HepG2 (cell line): ENCODE results near the gene KIZ. TPM values are rescaled to one million over a fixed set of nuclear protein-coding genes. Genes with fewer than 3 reads are reported as not detected.
A peak's percentile ranks its signal among the peaks of the same experiment; 100 is the strongest.

Source experiments
- ATF7-NPFF ChIP-seq: sonication (generic); formaldehyde crosslinking; IDR thresholded peaks from 2 replicates; pipeline ENCODE4 v1.8.1; 2023; ENCODE audit warnings: mild to moderate bottlenecking, low read depth, missing genetic modification reagents, moderate library complexity
- E2F1 ChIP-seq: sonication (generic); formaldehyde crosslinking; IDR thresholded peaks from 2 replicates; pipeline ENCODE4 v1.5.0; 2020; ENCODE audit warnings: missing genetic modification reagents
- GATA4 ChIP-seq: sonication (generic); IDR thresholded peaks from 2 replicates; pipeline ENCODE4 v1.6.1; 2016; ENCODE audit warnings: antibody characterized with exemption, low read depth, borderline replicate concordance
- HNRNPH1 ChIP-seq: fragments of 200-400 bp; formaldehyde crosslinking; optimal IDR thresholded peaks from 2 replicates; pipeline ENCODE3; 2017; ENCODE audit warnings: mild to moderate bottlenecking, low read depth, low read length
- KLF11 ChIP-seq: IDR thresholded peaks from 2 replicates; pipeline ENCODE4 v1.6.1; 2016; ENCODE audit warnings: missing compliant biosample characterization
- KLF13 ChIP-seq: sonication (generic); formaldehyde crosslinking; IDR thresholded peaks from 2 replicates; pipeline ENCODE4 v1.4.0; 2020; ENCODE audit warnings: mild to moderate bottlenecking, missing genetic modification reagents
- MXD4 ChIP-seq: IDR thresholded peaks from 2 replicates; pipeline ENCODE4 v1.6.1; 2016; ENCODE audit warnings: mild to moderate bottlenecking, missing biosample characterization, missing genetic modification reagents
- MYNN ChIP-seq: sonication (generic); formaldehyde crosslinking; IDR thresholded peaks from 2 replicates; pipeline ENCODE4 v1.4.0; 2020; ENCODE audit warnings: mild to moderate bottlenecking, low read depth, missing genetic modification reagents
- ONECUT2 ChIP-seq: sonication (generic); formaldehyde crosslinking; IDR thresholded peaks from 2 replicates; pipeline ENCODE4 v1.4.0; 2020; ENCODE audit warnings: missing genetic modification reagents
- PATZ1 ChIP-seq: sonication (generic); formaldehyde crosslinking; IDR thresholded peaks from 2 replicates; pipeline ENCODE4 v1.4.0; 2020; ENCODE audit warnings: missing genetic modification reagents
- TFDP2 ChIP-seq: sonication (generic); formaldehyde crosslinking; IDR thresholded peaks from 2 replicates; pipeline ENCODE4 v1.4.0; 2020; ENCODE audit warnings: missing genetic modification reagents
- TGIF2 ChIP-seq: IDR thresholded peaks from 2 replicates; pipeline ENCODE4 v1.6.1; 2016; ENCODE audit warnings: control low read depth, missing compliant biosample characterization
- ZC3H13 ChIP-seq: sonication (generic); formaldehyde crosslinking; IDR thresholded peaks from 2 replicates; pipeline ENCODE4 v1.8.1; 2023; ENCODE audit warnings: mild to moderate bottlenecking, missing genetic modification reagents, moderate library complexity
- ZNF160 ChIP-seq: sonication (generic); formaldehyde crosslinking; IDR thresholded peaks from 2 replicates; pipeline ENCODE4 v1.8.0; 2022; ENCODE audit warnings: mild to moderate bottlenecking, inconsistent platforms, missing genetic modification reagents
- ZNF333 ChIP-seq: sonication (generic); formaldehyde crosslinking; IDR thresholded peaks from 2 replicates; pipeline ENCODE4 v1.4.0; 2020; ENCODE audit warnings: mild to moderate bottlenecking, missing genetic modification reagents, borderline replicate concordance
- ZNF33B ChIP-seq: sonication (generic); formaldehyde crosslinking; IDR thresholded peaks from 2 replicates; pipeline ENCODE4 v1.5.1; 2020; ENCODE audit warnings: mild to moderate bottlenecking, missing genetic modification reagents
- ZNF512 ChIP-seq: sonication (generic); formaldehyde crosslinking; IDR thresholded peaks from 2 replicates; pipeline ENCODE4 v1.4.0; 2020; ENCODE audit warnings: mild to moderate bottlenecking, missing genetic modification reagents
- ZNF567 ChIP-seq: sonication (generic); formaldehyde crosslinking; IDR thresholded peaks from 2 replicates; pipeline ENCODE4 v1.8.1; 2023; ENCODE audit warnings: mild to moderate bottlenecking, missing genetic modification reagents, borderline replicate concordance
- ZNF574 ChIP-seq: sonication (generic); formaldehyde crosslinking; IDR thresholded peaks from 2 replicates; pipeline ENCODE4 v1.4.0; 2020; ENCODE audit warnings: missing genetic modification reagents
- ZNF75D ChIP-seq: sonication (generic); formaldehyde crosslinking; IDR thresholded peaks from 2 replicates; pipeline ENCODE4 v1.8.1; 2023; ENCODE audit warnings: missing genetic modification reagents, mild to moderate bottlenecking, borderline replicate concordance
- ZNF766 ChIP-seq: sonication (generic); formaldehyde crosslinking; IDR thresholded peaks from 2 replicates; pipeline ENCODE4 v1.5.0; 2020; ENCODE audit warnings: missing genetic modification reagents, borderline replicate concordance
- polyA plus RNA-seq, 8 experiments: library from polyadenylated mRNA; depleted of rRNA in 3 of 8; stranded (reverse) in 7 of 8; unstranded in 1 of 8; fragments of >200 nt; fragmentation: Illumina TruSeq in 4 of 8; extraction: Trizol in 4 of 8; gene quantifications; 2 replicates each; pipeline versions ENCODE4 v1.2.1 to v1.2.3, GENCODE V29; 2011 to 2016; ENCODE audit warnings: low read depth in 4 of 8, missing spikeins in 1 of 8, mixed read lengths in 1 of 8; ENCODE audit not compliant: insufficient read depth in 1 of 8
- total RNA-seq, 5 experiments: library from RNA; depleted of rRNA; stranded (reverse); fragments of >200 nt; fragmentation: Illumina TruSeq; extraction: Trizol; gene quantifications; 2 replicates each; pipeline ENCODE4 v1.2.3, GENCODE V29; 2016; ENCODE audit warnings: low read depth in 1 of 5

The KIZ gene
- total and polyA plus RNA-seq, 2 of the 13 experiments (the other 11 are each of a cell fraction or from before 2014, with no cell fraction given): 46.3 to 114 TPM

GRCh38 chr20:21134883-21135493 is 9.1 kb downstream of the KIZ start (continued):
- TF ChIP-seq E2F1 (CRISPR knock-in tag) (no peak), ATF7-NPFF (CRISPR knock-in tag) (no peak), ZNF567 (no peak), ZNF766 (CRISPR knock-in tag) (no peak), GATA4 (peak; percentile 80; the same call in 1 of the 2 replicates), PATZ1 (peak; percentile 78), MXD4 (peak; percentile 90; the same call in 1 of the 2 replicates), ZC3H13 (CRISPR knock-in tag) (peak; percentile 64; the same call in 1 of the 2 replicates), ZNF33B (CRISPR knock-in tag) (peak; percentile 51; the same call in 1 of the 2 replicates), HNRNPH1 (no peak), ZNF512 (CRISPR knock-in tag) (no peak), KLF11 (CRISPR knock-in tag) (peak; percentile 87; the same call in 1 of the 2 replicates), ZNF333 (no peak), TFDP2 (CRISPR knock-in tag) (peak; percentile 65), ONECUT2 (CRISPR knock-in tag) (peak; percentile 21; the same call in 1 of the 2 replicates), TGIF2 (CRISPR knock-in tag) (peak; percentile 63), KLF13 (CRISPR knock-in tag) (no peak), ZNF574 (no peak; the same call in 1 of the 2 replicates), MYNN (CRISPR knock-in tag) (0 out of 2 replicates have a peak, but pooled peaks have one; percentile 61), ZNF75D (CRISPR knock-in tag) (no peak), ZNF160 (CRISPR knock-in tag) (no peak)
